Muscle of arm (tissue), 12 donors: ENCODE results near the gene CLCNKB. TPM values are rescaled to one million over a fixed set of nuclear protein-coding genes. Genes with fewer than 3 reads are reported as not detected.
"Not testable (repeated sequence)": the region's sequence is repeated elsewhere in the genome, so short reads cannot be mapped to it uniquely, and the experiment has no call there.

Experiments
- DNase-seq: peaks from one replicate; pipeline ENCODE4 v3.0.0-alpha.2; 2013
- polyA plus RNA-seq, 12 donors: library from polyadenylated mRNA; unstranded; fragments of 120-200 nt; gene quantifications; one replicate each; pipeline ENCODE4 v1.2.1, GENCODE V29; 2013; ENCODE audit not compliant: insufficient read length in 12 of 12

The CLCNKB gene
- polyA plus RNA-seq, 12 donors = 0.13 to 0.66 (median 0.21) TPM; not detected in 4

- no peak for DNase-seq
These were observed 28.8 kb upstream of the CLCNKB start for GRCh38 chr1:16014509-16015482.

- DNase-seq = no peak
These were observed 28.1 kb upstream of the CLCNKB start for GRCh38 chr1:16015491-16015890.

GRCh38 chr1:16015960-16016901 lies 27.4 kb upstream of the CLCNKB start:
- no peak for DNase-seq

GRCh38 chr1:16017076-16017460 lies 26.5 kb upstream of the CLCNKB start:
- no peak for DNase-seq

GRCh38 chr1:16017461-16018303 lies 25.9 kb upstream of the CLCNKB start, which contains the start of gene HSPB7:
HSPB7 (minus strand) TSS chr1:16018043; CDS start chr1:16017963, 80 bp downstream.
- DNase-seq = peak; percentile 89

- DNase-seq = no peak
These were observed 25.3 kb upstream of the CLCNKB start for GRCh38 chr1:16018308-16018707.

GRCh38 chr1:16018749-16019643 lies 24.6 kb upstream of the CLCNKB start:
- DNase-seq = no peak

- no peak for DNase-seq
These were observed 23.8 kb upstream of the CLCNKB start for GRCh38 chr1:16019644-16020277.

GRCh38 chr1:16020325-16020724 lies 23.3 kb upstream of the CLCNKB start:
- no peak for DNase-seq

GRCh38 chr1:16020878-16021277 lies 22.7 kb upstream of the CLCNKB start:
- not testable (repeated sequence) for DNase-seq

- no peak for DNase-seq
These were observed 21.9 kb upstream of the CLCNKB start, which contains the start of gene CLCNKA for GRCh38 chr1:16021681-16022080. CLCNKA (plus strand) TSS chr1:16022036; CDS start chr1:16022620, 584 bp downstream.

- DNase-seq = no peak
These were observed 21.2 kb upstream of the CLCNKB start for GRCh38 chr1:16022393-16022792.

- DNase-seq = no peak
These were observed 20.4 kb upstream of the CLCNKB start for GRCh38 chr1:16023050-16023653.

- not testable (repeated sequence) for DNase-seq
These were observed 17.3 kb upstream of the CLCNKB start for GRCh38 chr1:16026302-16026701.

GRCh38 chr1:16026723-16027484 lies 16.7 kb upstream of the CLCNKB start:
- DNase-seq = no peak

GRCh38 chr1:16028237-16029002 lies 15.2 kb upstream of the CLCNKB start:
- DNase-seq = no peak

- DNase-seq = not testable (repeated sequence)
These were observed 14.6 kb upstream of the CLCNKB start for GRCh38 chr1:16029003-16029268.

- no peak for DNase-seq
These were observed 14.3 kb upstream of the CLCNKB start for GRCh38 chr1:16029288-16029687.
